Duodenal mucosa (tissue), 2 donors: ENCODE data around the gene C5orf58.
"Not testable (repeated sequence)": the region's sequence is repeated elsewhere in the genome, so short reads cannot be mapped to it uniquely, and the experiment has no call there.

ENCODE experiments used
- H3K27ac ChIP-seq: one replicate; pipeline ENCODE4 v1.7.0; 2013; ENCODE audit warnings: low read depth, low read length
- H3K27me3 ChIP-seq, 2 donors: one replicate each; pipeline ENCODE4 v1.7.0; 2013; ENCODE audit warnings: low read length in 2 of 2, control low read depth in 1 of 2; ENCODE audit not compliant: insufficient read depth in 2 of 2, control insufficient read depth in 1 of 2
- H3K36me3 ChIP-seq, 2 donors: one replicate each; pipeline ENCODE4 v1.7.0; 2013; ENCODE audit warnings: low read length in 2 of 2, control low read depth in 1 of 2; ENCODE audit not compliant: insufficient read depth in 2 of 2, control insufficient read depth in 1 of 2
- H3K4me1 ChIP-seq, 2 donors: one replicate each; pipeline ENCODE4 v1.7.0; 2013; ENCODE audit warnings: low read length in 2 of 2, control low read depth in 1 of 2; ENCODE audit not compliant: insufficient read depth in 2 of 2, control insufficient read depth in 1 of 2
- H3K4me3 ChIP-seq, 2 donors: one replicate each; pipeline ENCODE4 v1.7.0; 2013; ENCODE audit warnings: low read length in 2 of 2, low read depth in 1 of 2
- H3K9ac ChIP-seq, 2 donors: one replicate each; pipeline ENCODE4 v1.7.0; 2013; ENCODE audit warnings: low read length in 2 of 2, low read depth in 1 of 2
- H3K9me3 ChIP-seq, 2 donors: one replicate each; pipeline ENCODE4 v1.7.0; 2013; ENCODE audit warnings: low read length in 2 of 2, control low read depth in 1 of 2; ENCODE audit not compliant: control insufficient read depth in 1 of 2

Gene C5orf58

GRCh38 chr5:170238456-170239196 is 5.8 kb downstream of the C5orf58 start:
- H3K4me3 ChIP-seq = no peak overlapping the region
- no peak overlapping the region for H3K9ac ChIP-seq
- H3K27ac ChIP-seq = no peak overlapping the region
- no peaks in the 10 kb centered on the region for H3K9me3 ChIP-seq
- no peaks in the 10 kb centered on the region for H3K4me1 ChIP-seq
- no peaks in the 10 kb centered on the region for H3K27me3 ChIP-seq
- no peaks in the 10 kb centered on the region for H3K36me3 ChIP-seq

- not testable (repeated sequence) for H3K9me3 ChIP-seq, H3K27ac ChIP-seq, H3K27me3 ChIP-seq, H3K4me1 ChIP-seq, H3K9ac ChIP-seq, H3K4me3 ChIP-seq
- peaks cover 11 to 19% of the 10 kb centered on the region in 2 donors for H3K36me3 ChIP-seq
These were observed 12.7 kb downstream of the C5orf58 start for GRCh38 chr5:170245436-170245835.

- H3K27me3 ChIP-seq = no peaks in the 10 kb centered on the region
- no peak overlapping the region for H3K27ac ChIP-seq
- no peak overlapping the region for H3K4me3 ChIP-seq
- peaks cover 11 to 19% of the 10 kb centered on the region in 2 donors for H3K36me3 ChIP-seq
- no peaks in the 10 kb centered on the region for H3K4me1 ChIP-seq
- no peaks in the 10 kb centered on the region for H3K9me3 ChIP-seq
- H3K9ac ChIP-seq = no peak overlapping the region
These were observed 13.5 kb downstream of the C5orf58 start for GRCh38 chr5:170246126-170246870.

- Histone ChIP-seq H3K36me3 (peaks cover 11 to 19% of the 10 kb centered on the region in 2 donors), H3K4me1 (no peaks in the 10 kb centered on the region), H3K9me3 (no peaks in the 10 kb centered on the region), H3K27ac (no peak overlapping the region), H3K9ac (no peak overlapping the region), H3K27me3 (no peaks in the 10 kb centered on the region), H3K4me3 (no peak overlapping the region)
These were observed 14.6 kb downstream of the C5orf58 start for GRCh38 chr5:170247363-170247762.

GRCh38 chr5:170248172-170248930 is 15.6 kb downstream of the C5orf58 start:
- Histone ChIP-seq H3K27me3 (no peaks in the 10 kb centered on the region), H3K9me3 (no peaks in the 10 kb centered on the region), H3K9ac (no peak overlapping the region), H3K27ac (no peak overlapping the region), H3K4me3 (no peak overlapping the region), H3K4me1 (no peaks in the 10 kb centered on the region), H3K36me3 (peaks cover 11 to 19% of the 10 kb centered on the region in 2 donors)

- H3K4me1 ChIP-seq, H3K27ac ChIP-seq, H3K4me3 ChIP-seq, H3K9ac ChIP-seq, H3K27me3 ChIP-seq, H3K9me3 ChIP-seq: not testable (repeated sequence)
- H3K36me3 ChIP-seq = peaks cover 11 to 19% of the 10 kb centered on the region in 2 donors
These were observed 16.1 kb downstream of the C5orf58 start for GRCh38 chr5:170248931-170249227.

- Histone ChIP-seq H3K9me3 (no peaks in the 10 kb centered on the region), H3K4me3 (no peak overlapping the region), H3K27me3 (no peaks in the 10 kb centered on the region), H3K4me1 (no peaks in the 10 kb centered on the region), H3K9ac (no peak overlapping the region), H3K27ac (no peak overlapping the region), H3K36me3 (peaks cover 11 to 19% of the 10 kb centered on the region in 2 donors)
These were observed 16.6 kb downstream of the C5orf58 start for GRCh38 chr5:170249355-170249754.

GRCh38 chr5:170250810-170251317 is 18.1 kb downstream of the C5orf58 start:
- H3K9ac ChIP-seq = no peak overlapping the region
- no peaks in the 10 kb centered on the region for H3K9me3 ChIP-seq
- H3K4me3 ChIP-seq = no peak overlapping the region
- H3K36me3 ChIP-seq = peaks cover 12 to 26% of the 10 kb centered on the region in 2 donors
- no peak overlapping the region for H3K27ac ChIP-seq
- no peaks in the 10 kb centered on the region for H3K27me3 ChIP-seq
- no peaks in the 10 kb centered on the region for H3K4me1 ChIP-seq

GRCh38 chr5:170251462-170251861 is 18.7 kb downstream of the C5orf58 start:
- no peak overlapping the region for H3K9ac ChIP-seq
- H3K27ac ChIP-seq = no peak overlapping the region
- H3K27me3 ChIP-seq = no peaks in the 10 kb centered on the region
- H3K9me3 ChIP-seq = no peaks in the 10 kb centered on the region
- peaks cover 18 to 29% of the 10 kb centered on the region in 2 donors for H3K36me3 ChIP-seq
- no peak overlapping the region for H3K4me3 ChIP-seq
- no peaks in the 10 kb centered on the region for H3K4me1 ChIP-seq

GRCh38 chr5:170252109-170252508 is 19.3 kb downstream of the C5orf58 start:
- Histone ChIP-seq H3K27ac (no peak overlapping the region), H3K9me3 (no peaks in the 10 kb centered on the region), H3K4me3 (no peak overlapping the region), H3K27me3 (no peaks in the 10 kb centered on the region), H3K9ac (no peak overlapping the region), H3K4me1 (no peaks in the 10 kb centered on the region), H3K36me3 (peaks cover 16 to 31% of the 10 kb centered on the region in 2 donors)
